HepG2 (cell line): ENCODE measurements around the gene IGF2BP3. TPM values are rescaled to one million over a fixed set of nuclear protein-coding genes. Genes with fewer than 3 reads are reported as not detected.

Experiments
- ADNP ChIP-seq: sonication (generic); formaldehyde crosslinking; IDR thresholded peaks from 2 replicates; pipeline ENCODE4 v1.4.0; 2020; ENCODE audit warnings: missing genetic modification reagents
- CHD2 ChIP-seq: IDR thresholded peaks from 2 replicates; pipeline ENCODE4 v1.6.1; 2011; ENCODE audit warnings: low read depth, low read length, improper control_type of control experiment
- FOXA3 ChIP-seq: IDR thresholded peaks from 2 replicates; pipeline ENCODE4 v1.6.1; 2016; ENCODE audit warnings: missing genetic modification reagents, missing compliant biosample characterization
- FOXO1 ChIP-seq: sonication (generic); formaldehyde crosslinking; IDR thresholded peaks from 2 replicates; pipeline ENCODE4 v1.4.0; 2020; ENCODE audit warnings: missing genetic modification reagents
- HMG20A ChIP-seq: IDR thresholded peaks from 2 replicates; pipeline ENCODE4 v1.6.1; 2016; ENCODE audit warnings: borderline replicate concordance
- HNRNPLL ChIP-seq: fragments of 200-400 bp; formaldehyde crosslinking; IDR thresholded peaks from 2 replicates; pipeline ENCODE4 v1.6.1; 2017; ENCODE audit warnings: mild to moderate bottlenecking, low read depth, low read length; ENCODE audit not compliant: poor library complexity, severe bottlenecking
- KDM6A ChIP-seq: IDR thresholded peaks from 2 replicates; pipeline ENCODE4 v1.6.1; 2016; ENCODE audit warnings: low read depth
- MAZ ChIP-seq, 2 experiments: sonication (generic) in 1 of 2; formaldehyde crosslinking in 1 of 2; IDR thresholded peaks; 2 replicates each; pipeline versions ENCODE4 v1.5.0 to v1.6.1; 2012 to 2020; ENCODE audit warnings: low read depth in 2 of 2, mild to moderate bottlenecking in 2 of 2, borderline replicate concordance in 1 of 2, improper control_type of control experiment in 1 of 2, low read length in 1 of 2, missing genetic modification reagents in 1 of 2, moderate library complexity in 1 of 2
- MEF2D ChIP-seq: sonication (generic); formaldehyde crosslinking; IDR thresholded peaks from 2 replicates; pipeline ENCODE4 v1.5.1; 2020; ENCODE audit warnings: mild to moderate bottlenecking, missing genetic modification reagents
- NKX3-1 ChIP-seq: sonication (generic); formaldehyde crosslinking; IDR thresholded peaks from 2 replicates; pipeline ENCODE4 v1.5.0; 2020; ENCODE audit warnings: missing genetic modification reagents
- SKI ChIP-seq: fragments of 450-650 bp; IDR thresholded peaks from one replicate; pipeline ENCODE4 v1.6.1; 2018; ENCODE audit warnings: mild to moderate bottlenecking; ENCODE audit not compliant: partially characterized antibody
- ZNF292 ChIP-seq: sonication (generic); formaldehyde crosslinking; IDR thresholded peaks from 2 replicates; pipeline ENCODE4 v1.8.1; 2022; ENCODE audit warnings: mild to moderate bottlenecking, low read depth, missing genetic modification reagents, borderline replicate concordance
- ZNF777 ChIP-seq: sonication (generic); formaldehyde crosslinking; IDR thresholded peaks from 2 replicates; pipeline ENCODE4 v1.4.0; 2020; ENCODE audit warnings: missing genetic modification reagents
- polyA plus RNA-seq, 8 experiments: library from polyadenylated mRNA; depleted of rRNA in 3 of 8; stranded (reverse) in 7 of 8; unstranded in 1 of 8; fragments of >200 nt; fragmentation: Illumina TruSeq in 4 of 8; extraction: Trizol in 4 of 8; gene quantifications; 2 replicates each; pipeline versions ENCODE4 v1.2.1 to v1.2.3, GENCODE V29; 2011 to 2016; ENCODE audit warnings: low read depth in 4 of 8, missing spikeins in 1 of 8, mixed read lengths in 1 of 8; ENCODE audit not compliant: insufficient read depth in 1 of 8
- total RNA-seq, 5 experiments: library from RNA; depleted of rRNA; stranded (reverse); fragments of >200 nt; fragmentation: Illumina TruSeq; extraction: Trizol; gene quantifications; 2 replicates each; pipeline ENCODE4 v1.2.3, GENCODE V29; 2016; ENCODE audit warnings: low read depth in 1 of 5
- TF ChIP-seq, protein P1 (sequence below): sonication (generic); formaldehyde crosslinking; IDR thresholded peaks from 2 replicates; pipeline ENCODE4 v1.4.0; 2020; ENCODE audit warnings: missing genetic modification reagents, mild to moderate bottlenecking, borderline replicate concordance
- TF ChIP-seq, protein P2 (sequence below): sonication (generic); formaldehyde crosslinking; IDR thresholded peaks from 2 replicates; pipeline ENCODE4 v1.4.0; 2020; ENCODE audit warnings: missing genetic modification reagents, borderline replicate concordance
- TF ChIP-seq, protein P3 (sequence below): sonication (generic); formaldehyde crosslinking; IDR thresholded peaks from 2 replicates; pipeline ENCODE4 v1.9.0; 2022; ENCODE audit warnings: missing genetic modification reagents, mild to moderate bottlenecking, borderline replicate concordance
- TF ChIP-seq, protein P4 (sequence below): sonication (generic); formaldehyde crosslinking; IDR thresholded peaks from 2 replicates; pipeline ENCODE4 v1.8.1; 2023; ENCODE audit warnings: missing genetic modification reagents, mild to moderate bottlenecking, borderline replicate concordance
- TF ChIP-seq, protein P5 (sequence below): sonication (generic); formaldehyde crosslinking; IDR thresholded peaks from 2 replicates; pipeline ENCODE4 v1.4.0; 2020; ENCODE audit warnings: missing genetic modification reagents, borderline replicate concordance

The IGF2BP3 gene
- total and polyA plus RNA-seq, 2 of the 13 experiments (the other 11 are each of a cell fraction or from before 2014, with no cell fraction given): 37.7 to 39.5 TPM

DNA sequence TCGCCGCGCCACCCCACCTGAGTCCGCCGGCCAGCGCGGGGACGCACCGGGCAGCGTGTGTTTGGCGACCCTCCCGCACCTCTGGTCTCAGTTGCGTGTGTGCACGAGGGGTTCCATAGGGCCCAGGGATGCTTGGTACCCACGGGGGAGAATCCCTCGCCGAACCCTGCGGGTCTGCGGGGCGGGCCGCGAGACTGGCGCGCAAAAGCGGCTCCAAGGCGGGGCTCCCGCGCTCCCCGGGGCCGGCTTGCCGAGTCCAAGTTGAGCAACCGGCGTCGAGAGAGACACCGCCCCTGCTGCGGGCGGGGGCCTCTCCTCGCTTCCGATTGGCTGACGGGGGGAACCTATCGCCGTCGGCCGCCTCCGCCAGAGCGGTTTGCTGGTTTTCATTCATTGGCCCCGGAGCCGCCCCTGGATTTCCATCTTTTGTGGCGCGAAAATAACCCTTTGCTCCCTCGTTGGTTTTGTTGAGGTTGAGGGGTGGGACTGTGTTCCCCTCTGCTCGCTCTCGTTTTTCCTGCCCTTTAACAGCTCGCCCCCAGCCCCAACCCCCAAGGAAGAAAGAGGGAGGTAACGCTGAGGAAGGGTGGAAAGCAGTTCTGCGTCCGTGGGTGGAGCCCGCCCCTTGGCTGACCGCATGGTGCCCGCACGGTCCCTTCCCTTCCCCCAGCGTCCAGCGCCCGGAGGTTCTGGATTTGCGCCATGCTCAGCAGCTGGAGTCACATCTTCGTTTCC lies 4.0 kb upstream of the IGF2BP3 start (continued):
- TF ChIP-seq, protein P1, sequence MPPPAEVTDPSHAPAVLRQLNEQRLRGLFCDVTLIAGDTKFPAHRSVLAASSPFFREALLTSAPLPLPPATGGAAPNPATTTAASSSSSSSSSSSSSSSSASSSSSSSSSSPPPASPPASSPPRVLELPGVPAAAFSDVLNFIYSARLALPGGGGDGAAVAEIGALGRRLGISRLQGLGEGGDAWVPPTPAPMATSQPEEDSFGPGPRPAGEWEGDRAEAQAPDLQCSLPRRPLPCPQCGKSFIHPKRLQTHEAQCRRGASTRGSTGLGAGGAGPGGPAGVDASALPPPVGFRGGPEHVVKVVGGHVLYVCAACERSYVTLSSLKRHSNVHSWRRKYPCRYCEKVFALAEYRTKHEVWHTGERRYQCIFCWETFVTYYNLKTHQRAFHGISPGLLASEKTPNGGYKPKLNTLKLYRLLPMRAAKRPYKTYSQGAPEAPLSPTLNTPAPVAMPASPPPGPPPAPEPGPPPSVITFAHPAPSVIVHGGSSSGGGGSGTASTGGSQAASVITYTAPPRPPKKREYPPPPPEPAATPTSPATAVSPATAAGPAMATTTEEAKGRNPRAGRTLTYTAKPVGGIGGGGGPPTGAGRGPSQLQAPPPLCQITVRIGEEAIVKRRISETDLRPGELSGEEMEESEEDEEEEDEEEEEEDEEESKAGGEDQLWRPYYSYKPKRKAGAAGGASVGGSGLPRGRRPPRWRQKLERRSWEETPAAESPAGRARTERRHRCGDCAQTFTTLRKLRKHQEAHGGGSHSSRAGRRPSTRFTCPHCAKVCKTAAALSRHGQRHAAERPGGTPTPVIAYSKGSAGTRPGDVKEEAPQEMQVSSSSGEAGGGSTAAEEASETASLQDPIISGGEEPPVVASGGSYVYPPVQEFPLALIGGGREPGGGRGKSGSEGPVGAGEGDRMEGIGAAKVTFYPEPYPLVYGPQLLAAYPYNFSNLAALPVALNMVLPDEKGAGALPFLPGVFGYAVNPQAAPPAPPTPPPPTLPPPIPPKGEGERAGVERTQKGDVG (CRISPR knock-in tag): peak; percentile 83; the same call in 1 of the 2 replicates
- TF ChIP-seq CHD2: no peak
- TF ChIP-seq SKI: peak; percentile 71
- TF ChIP-seq, protein P2, sequence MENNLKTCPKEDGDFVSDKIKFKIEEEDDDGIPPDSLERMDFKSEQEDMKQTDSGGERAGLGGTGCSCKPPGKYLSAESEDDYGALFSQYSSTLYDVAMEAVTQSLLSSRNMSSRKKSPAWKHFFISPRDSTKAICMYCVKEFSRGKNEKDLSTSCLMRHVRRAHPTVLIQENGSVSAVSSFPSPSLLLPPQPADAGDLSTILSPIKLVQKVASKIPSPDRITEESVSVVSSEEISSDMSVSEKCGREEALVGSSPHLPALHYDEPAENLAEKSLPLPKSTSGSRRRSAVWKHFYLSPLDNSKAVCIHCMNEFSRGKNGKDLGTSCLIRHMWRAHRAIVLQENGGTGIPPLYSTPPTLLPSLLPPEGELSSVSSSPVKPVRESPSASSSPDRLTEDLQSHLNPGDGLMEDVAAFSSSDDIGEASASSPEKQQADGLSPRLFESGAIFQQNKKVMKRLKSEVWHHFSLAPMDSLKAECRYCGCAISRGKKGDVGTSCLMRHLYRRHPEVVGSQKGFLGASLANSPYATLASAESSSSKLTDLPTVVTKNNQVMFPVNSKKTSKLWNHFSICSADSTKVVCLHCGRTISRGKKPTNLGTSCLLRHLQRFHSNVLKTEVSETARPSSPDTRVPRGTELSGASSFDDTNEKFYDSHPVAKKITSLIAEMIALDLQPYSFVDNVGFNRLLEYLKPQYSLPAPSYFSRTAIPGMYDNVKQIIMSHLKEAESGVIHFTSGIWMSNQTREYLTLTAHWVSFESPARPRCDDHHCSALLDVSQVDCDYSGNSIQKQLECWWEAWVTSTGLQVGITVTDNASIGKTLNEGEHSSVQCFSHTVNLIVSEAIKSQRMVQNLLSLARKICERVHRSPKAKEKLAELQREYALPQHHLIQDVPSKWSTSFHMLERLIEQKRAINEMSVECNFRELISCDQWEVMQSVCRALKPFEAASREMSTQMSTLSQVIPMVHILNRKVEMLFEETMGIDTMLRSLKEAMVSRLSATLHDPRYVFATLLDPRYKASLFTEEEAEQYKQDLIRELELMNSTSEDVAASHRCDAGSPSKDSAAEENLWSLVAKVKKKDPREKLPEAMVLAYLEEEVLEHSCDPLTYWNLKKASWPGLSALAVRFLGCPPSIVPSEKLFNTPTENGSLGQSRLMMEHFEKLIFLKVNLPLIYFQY (CRISPR knock-in tag): 0 out of 2 replicates have a peak, but pooled peaks have one; percentile 62
- TF ChIP-seq, protein P3, sequence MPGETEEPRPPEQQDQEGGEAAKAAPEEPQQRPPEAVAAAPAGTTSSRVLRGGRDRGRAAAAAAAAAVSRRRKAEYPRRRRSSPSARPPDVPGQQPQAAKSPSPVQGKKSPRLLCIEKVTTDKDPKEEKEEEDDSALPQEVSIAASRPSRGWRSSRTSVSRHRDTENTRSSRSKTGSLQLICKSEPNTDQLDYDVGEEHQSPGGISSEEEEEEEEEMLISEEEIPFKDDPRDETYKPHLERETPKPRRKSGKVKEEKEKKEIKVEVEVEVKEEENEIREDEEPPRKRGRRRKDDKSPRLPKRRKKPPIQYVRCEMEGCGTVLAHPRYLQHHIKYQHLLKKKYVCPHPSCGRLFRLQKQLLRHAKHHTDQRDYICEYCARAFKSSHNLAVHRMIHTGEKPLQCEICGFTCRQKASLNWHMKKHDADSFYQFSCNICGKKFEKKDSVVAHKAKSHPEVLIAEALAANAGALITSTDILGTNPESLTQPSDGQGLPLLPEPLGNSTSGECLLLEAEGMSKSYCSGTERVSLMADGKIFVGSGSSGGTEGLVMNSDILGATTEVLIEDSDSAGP (CRISPR knock-in tag): peak; percentile 99
- TF ChIP-seq HMG20A (CRISPR knock-in tag): no peak
- TF ChIP-seq, protein P4, sequence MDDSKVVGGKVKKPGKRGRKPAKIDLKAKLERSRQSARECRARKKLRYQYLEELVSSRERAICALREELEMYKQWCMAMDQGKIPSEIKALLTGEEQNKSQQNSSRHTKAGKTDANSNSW (CRISPR knock-in tag): no peak
- TF ChIP-seq MEF2D: peak; percentile 68
- no peak for TF ChIP-seq ADNP (CRISPR knock-in tag)
- peak; percentile 79 for TF ChIP-seq HNRNPLL
- no peak for TF ChIP-seq FOXA3 (CRISPR knock-in tag)
- TF ChIP-seq NKX3-1: peak; percentile 69
- TF ChIP-seq ZNF292: no peak
- no peak for TF ChIP-seq KDM6A (CRISPR knock-in tag)
- peak; percentile 46 for TF ChIP-seq FOXO1 (CRISPR knock-in tag)
- TF ChIP-seq ZNF777 (CRISPR knock-in tag): peak; percentile 49; the same call in 1 of the 2 replicates
- peak; percentile 94 for TF ChIP-seq MAZ (IDR thresholded peaks at IDR 0.05; ENCODE audit: borderline replicate concordance, low read depth, low read length)
- peak; percentile 96 for TF ChIP-seq MAZ (CRISPR knock-in tag; IDR thresholded peaks at IDR 0.05; ENCODE audit: low read depth)
- TF ChIP-seq, protein P5, sequence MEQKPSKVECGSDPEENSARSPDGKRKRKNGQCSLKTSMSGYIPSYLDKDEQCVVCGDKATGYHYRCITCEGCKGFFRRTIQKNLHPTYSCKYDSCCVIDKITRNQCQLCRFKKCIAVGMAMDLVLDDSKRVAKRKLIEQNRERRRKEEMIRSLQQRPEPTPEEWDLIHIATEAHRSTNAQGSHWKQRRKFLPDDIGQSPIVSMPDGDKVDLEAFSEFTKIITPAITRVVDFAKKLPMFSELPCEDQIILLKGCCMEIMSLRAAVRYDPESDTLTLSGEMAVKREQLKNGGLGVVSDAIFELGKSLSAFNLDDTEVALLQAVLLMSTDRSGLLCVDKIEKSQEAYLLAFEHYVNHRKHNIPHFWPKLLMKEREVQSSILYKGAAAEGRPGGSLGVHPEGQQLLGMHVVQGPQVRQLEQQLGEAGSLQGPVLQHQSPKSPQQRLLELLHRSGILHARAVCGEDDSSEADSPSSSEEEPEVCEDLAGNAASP (CRISPR knock-in tag): peak; percentile 68
